Measurements from ENCODE around the gene PUS3. TPM values are rescaled to one million over a fixed set of nuclear protein-coding genes. Genes with fewer than 3 reads are reported as not detected.

PUS3 gene
- total RNA-seq, 4 donors from 2014 or later, result 0.60 to 8.7 (median 4.1) TPM

DNA sequence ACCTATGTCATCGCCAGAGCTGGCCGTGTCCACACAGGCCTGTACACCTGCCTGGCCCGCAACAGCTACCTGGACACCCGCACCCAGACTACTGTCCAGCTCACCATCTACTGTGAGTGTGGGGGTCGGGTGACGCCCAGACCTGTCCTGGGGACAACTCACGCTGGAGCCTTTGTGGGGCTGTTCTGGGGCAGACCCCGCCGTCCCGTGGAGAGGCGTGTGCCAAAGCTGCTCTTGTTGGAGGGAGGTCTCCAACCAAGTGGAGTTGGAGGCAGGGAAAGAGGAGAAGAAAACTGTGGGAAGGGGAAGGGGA, 47.1 kb upstream of the PUS3 start:
- H3K36me3 ChIP-seq, result no peaks in the 10 kb centered on the region
- no peak for DNase-seq
- intact Hi-C loops (cut with DNase I; ENCODE audit: low total_unique reads) (no loop called here), in situ Hi-C loops (cut with MboI; ENCODE audit: low pct_ligation_motif_present in 1 of 4, low pct_unique_long_range_greater_than_20kb in 1 of 4, low sequenced_read_pairs in 3 of 4) (no loop called here)
- no peaks in the 10 kb centered on the region for H3K27me3 ChIP-seq
- no peak overlapping the region for H3K4me3 ChIP-seq
- H3K4me1 ChIP-seq, result peaks cover 12 to 23% (median 22%) of the 10 kb centered on the region in 4 donors
- WGBS, 2 donors (ENCODE audit: low coverage in 1 of 2), result 95% methylated on average over 11 of the region's 11 CpGs; no CpG with 5 or more reads in 1 of the 2 donors
- H3K9me3 ChIP-seq, result no peaks in the 10 kb centered on the region
- TF ChIP-seq EP300 (IDR thresholded peaks at IDR 0.05; ENCODE audit: low read depth), result no peak
- no peak for TF ChIP-seq POLR2AphosphoS5 (IDR thresholded peaks at IDR 0.05)
- no peak for TF ChIP-seq POLR2A (IDR thresholded peaks at IDR 0.05)
- TF ChIP-seq, protein P1, sequence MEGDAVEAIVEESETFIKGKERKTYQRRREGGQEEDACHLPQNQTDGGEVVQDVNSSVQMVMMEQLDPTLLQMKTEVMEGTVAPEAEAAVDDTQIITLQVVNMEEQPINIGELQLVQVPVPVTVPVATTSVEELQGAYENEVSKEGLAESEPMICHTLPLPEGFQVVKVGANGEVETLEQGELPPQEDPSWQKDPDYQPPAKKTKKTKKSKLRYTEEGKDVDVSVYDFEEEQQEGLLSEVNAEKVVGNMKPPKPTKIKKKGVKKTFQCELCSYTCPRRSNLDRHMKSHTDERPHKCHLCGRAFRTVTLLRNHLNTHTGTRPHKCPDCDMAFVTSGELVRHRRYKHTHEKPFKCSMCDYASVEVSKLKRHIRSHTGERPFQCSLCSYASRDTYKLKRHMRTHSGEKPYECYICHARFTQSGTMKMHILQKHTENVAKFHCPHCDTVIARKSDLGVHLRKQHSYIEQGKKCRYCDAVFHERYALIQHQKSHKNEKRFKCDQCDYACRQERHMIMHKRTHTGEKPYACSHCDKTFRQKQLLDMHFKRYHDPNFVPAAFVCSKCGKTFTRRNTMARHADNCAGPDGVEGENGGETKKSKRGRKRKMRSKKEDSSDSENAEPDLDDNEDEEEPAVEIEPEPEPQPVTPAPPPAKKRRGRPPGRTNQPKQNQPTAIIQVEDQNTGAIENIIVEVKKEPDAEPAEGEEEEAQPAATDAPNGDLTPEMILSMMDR (IDR thresholded peaks at IDR 0.05), result no peak
- no peak overlapping the region for H3K27ac ChIP-seq

DNA sequence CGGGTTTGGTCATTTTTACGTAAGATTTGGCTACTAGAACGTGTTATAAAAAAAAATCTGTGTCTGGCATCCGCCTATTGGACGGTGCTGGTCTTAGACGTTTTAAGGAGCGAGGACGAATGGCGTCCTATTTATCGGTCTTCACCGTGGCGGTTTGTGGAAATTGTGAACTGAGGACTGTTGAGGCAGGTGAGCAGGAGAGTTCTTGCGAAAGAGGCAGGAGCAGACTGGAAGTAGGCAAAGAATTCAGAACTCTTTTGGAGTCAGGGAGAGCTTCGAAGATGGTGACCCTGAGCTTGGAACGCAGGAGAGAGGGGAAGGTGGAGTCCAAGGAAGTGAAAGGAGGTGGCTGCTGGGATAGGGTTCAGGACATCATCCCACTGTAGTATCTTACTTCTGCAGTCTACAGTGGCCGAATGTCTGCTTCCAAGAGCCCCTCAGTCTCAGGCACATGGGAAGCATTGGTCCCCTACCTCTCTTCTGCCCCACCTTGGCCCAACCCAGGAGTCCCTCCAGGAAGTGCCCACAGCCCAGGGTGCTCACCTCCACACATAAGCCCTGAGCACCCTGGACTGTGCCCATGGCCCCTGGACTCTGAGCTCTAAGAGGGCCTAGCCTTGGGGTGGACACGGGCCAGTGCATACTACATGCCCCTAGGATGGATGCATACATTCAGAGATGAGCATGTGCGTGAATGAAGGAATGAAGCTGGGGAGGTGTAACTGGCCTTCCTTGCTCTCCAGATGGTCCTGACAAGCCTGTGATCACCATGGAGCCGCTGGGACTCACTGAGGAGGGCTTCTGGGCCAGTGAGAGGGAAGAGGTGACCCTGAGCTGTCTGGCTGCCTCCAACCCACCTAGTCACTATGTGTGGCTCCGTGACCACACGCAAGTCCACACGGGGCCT, 46.5 kb upstream of the PUS3 start:
- Histone ChIP-seq H3K27ac (no peak overlapping the region), H3K9me3 (no peaks in the 10 kb centered on the region), H3K27me3 (no peaks in the 10 kb centered on the region), H3K4me1 (peaks cover 12 to 23% (median 22%) of the 10 kb centered on the region in 4 donors), H3K36me3 (no peaks in the 10 kb centered on the region), H3K4me3 (no peak overlapping the region)
- TF ChIP-seq EP300 (IDR thresholded peaks at IDR 0.05; ENCODE audit: low read depth) (no peak), POLR2A (IDR thresholded peaks at IDR 0.05) (no peak), POLR2AphosphoS5 (IDR thresholded peaks at IDR 0.05) (no peak)
- TF ChIP-seq, protein P1 (IDR thresholded peaks at IDR 0.05), result no peak
- DNase-seq, result no peak
- 89% methylated on average over 16 to 22 of the region's 22 CpGs for WGBS, 2 donors (ENCODE audit: low coverage in 1 of 2)
- intact Hi-C loops (cut with DNase I; ENCODE audit: low total_unique reads), result no loop called here
- in situ Hi-C loops (cut with MboI; ENCODE audit: low pct_ligation_motif_present in 1 of 4, low pct_unique_long_range_greater_than_20kb in 1 of 4, low sequenced_read_pairs in 3 of 4), result no loop called here

DNA sequence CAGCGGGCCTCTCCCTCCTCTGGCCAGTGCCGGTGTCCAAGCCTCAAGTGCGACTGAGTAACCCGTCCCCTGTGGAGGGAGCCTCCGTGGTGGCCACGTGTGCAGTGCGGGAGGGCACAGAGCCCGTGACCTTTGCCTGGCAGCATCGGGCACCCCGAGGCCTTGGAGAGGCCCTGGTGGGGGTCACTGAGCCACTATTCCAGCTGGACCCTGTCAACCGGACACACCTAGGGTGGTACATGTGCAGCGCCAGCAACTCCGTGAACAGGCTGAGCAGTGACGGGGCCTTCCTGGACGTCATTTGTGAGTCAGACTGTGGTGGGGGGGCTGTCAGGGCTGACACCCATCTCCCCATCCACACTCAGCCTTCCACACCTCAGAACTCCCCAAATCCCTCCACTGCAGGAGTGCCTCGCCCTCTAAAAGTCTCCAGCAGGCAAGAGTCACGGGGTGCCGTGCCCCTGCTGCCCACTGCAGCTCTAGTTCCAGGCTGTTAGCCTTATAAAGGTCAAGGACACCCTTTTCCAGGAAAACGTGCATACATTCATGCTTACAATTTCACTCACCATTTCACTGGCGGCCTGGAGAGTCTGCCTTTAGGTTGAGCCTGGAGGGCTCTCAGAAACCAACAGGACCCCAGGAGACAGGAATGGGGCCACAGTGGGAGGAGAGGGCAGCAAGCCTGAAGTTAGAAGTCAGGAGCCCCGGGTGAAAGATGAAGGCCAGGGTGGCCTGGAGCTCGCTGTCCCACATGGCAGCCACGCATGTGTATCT, 45.5 kb upstream of the PUS3 start:
- WGBS, 2 donors (ENCODE audit: low coverage in 1 of 2), result 78 to 80% methylated on average over 2 to 23 of the region's 23 CpGs
- Histone ChIP-seq H3K27ac (no peak overlapping the region), H3K4me1 (peaks cover 12 to 22% (median 21%) of the 10 kb centered on the region in 4 donors), H3K36me3 (no peaks in the 10 kb centered on the region), H3K4me3 (no peak overlapping the region), H3K27me3 (no peaks in the 10 kb centered on the region), H3K9me3 (no peaks in the 10 kb centered on the region)
- in situ Hi-C loops (cut with MboI; ENCODE audit: low pct_ligation_motif_present in 1 of 4, low pct_unique_long_range_greater_than_20kb in 1 of 4, low sequenced_read_pairs in 3 of 4), result no loop called here
- TF ChIP-seq POLR2AphosphoS5 (IDR thresholded peaks at IDR 0.05), result no peak
- intact Hi-C loops (cut with DNase I; ENCODE audit: low total_unique reads), result no loop called here
- DNase-seq, result no peak

DNA sequence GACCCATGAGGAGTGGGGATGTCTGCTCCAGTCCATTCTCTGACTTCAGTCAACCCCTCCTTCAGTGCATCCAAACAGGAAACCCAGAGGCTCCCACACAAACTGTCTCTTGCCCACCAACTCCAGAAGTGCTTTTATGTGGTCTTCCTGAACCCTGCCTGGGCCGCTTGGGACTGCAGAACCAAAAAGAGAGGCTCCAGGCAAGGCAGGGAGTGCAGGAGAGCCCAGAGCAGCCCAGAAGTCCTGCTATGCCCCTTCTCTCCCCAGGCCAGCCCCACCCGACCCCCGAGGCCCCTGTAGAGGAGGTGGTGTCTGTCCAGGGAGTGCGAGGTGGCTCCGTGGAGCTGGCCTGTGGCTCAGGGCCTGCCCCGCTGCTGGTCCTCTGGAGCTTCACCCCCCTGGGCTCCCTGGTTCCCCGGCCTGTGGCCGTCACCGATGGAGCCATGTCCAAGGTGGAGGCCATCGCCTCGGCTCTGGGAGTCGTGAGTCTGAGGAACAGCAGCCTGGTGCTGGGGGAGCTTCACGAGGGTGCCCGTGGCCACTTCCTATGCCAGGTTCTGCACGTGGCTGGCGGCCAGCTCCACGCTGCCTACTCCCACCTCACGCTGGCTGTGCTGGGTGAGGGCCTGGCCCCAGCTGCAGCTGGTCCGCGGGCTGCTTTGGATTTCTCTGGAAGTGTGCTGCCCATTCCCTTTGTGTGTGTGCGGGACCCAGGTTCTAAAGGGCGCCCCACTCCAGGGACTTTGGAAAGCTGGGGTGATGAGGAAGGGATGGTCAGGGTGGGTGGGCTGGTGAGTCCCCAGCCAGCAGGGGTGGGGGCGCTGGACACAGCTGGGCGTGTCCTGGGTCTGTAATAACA, 44.6 kb upstream of the PUS3 start:
- H3K4me3 ChIP-seq, result no peak overlapping the region
- WGBS, 2 donors (ENCODE audit: low coverage in 1 of 2), result 84% methylated on average over 24 of the region's 24 CpGs; no CpG with 5 or more reads in 1 of the 2 donors
- H3K27me3 ChIP-seq, result no peaks in the 10 kb centered on the region
- intact Hi-C loops (cut with DNase I; ENCODE audit: low total_unique reads) (no loop called here), in situ Hi-C loops (cut with MboI; ENCODE audit: low pct_ligation_motif_present in 1 of 4, low pct_unique_long_range_greater_than_20kb in 1 of 4, low sequenced_read_pairs in 3 of 4) (no loop called here)
- H3K4me1 ChIP-seq, result peaks cover 8 to 14% (median 14%) of the 10 kb centered on the region in 4 donors
- TF ChIP-seq, protein P1 (IDR thresholded peaks at IDR 0.05), result no peak
- TF ChIP-seq POLR2A (IDR thresholded peaks at IDR 0.05) (no peak), EP300 (IDR thresholded peaks at IDR 0.05; ENCODE audit: low read depth) (no peak), POLR2AphosphoS5 (IDR thresholded peaks at IDR 0.05) (no peak)
- H3K27ac ChIP-seq, result no peak overlapping the region
- no peaks in the 10 kb centered on the region for H3K36me3 ChIP-seq
- H3K9me3 ChIP-seq, result no peaks in the 10 kb centered on the region
- DNase-seq, result no peak

Data from transverse colon (tissue), 4 donors.